Activated T-cell treated with anti-CD3 and anti-CD28 coated beads, Interleukin-2, amount 50 U/mL, for 24 hours (primary cell): ENCODE data around the gene TVP23A.
"Not testable (repeated sequence)": the region's sequence is repeated elsewhere in the genome, so short reads cannot be mapped to it uniquely, and the experiment has no call there.

Experiments
- DNase-seq: peaks from one replicate; pipeline ENCODE4 v3.0.0-alpha.2; 2020
- H3K27ac Mint-ChIP-seq: 2 replicates; pipeline ENCODE4 v1.8.0; 2020; ENCODE audit warnings: mild to moderate bottlenecking, mixed read lengths
- H3K27me3 Mint-ChIP-seq: 2 replicates; pipeline ENCODE4 v1.8.0; 2020; ENCODE audit warnings: mixed read lengths
- H3K36me3 Mint-ChIP-seq: 2 replicates; pipeline ENCODE4 v1.8.0; 2020; ENCODE audit warnings: low read depth, mixed read lengths
- H3K4me1 Mint-ChIP-seq: 2 replicates; pipeline ENCODE4 v1.8.0; 2020; ENCODE audit warnings: low read depth, mixed read lengths
- H3K4me3 Mint-ChIP-seq: 2 replicates; pipeline ENCODE4 v1.8.0; 2020; ENCODE audit warnings: mild to moderate bottlenecking, moderate library complexity, mixed read lengths
- H3K9me3 Mint-ChIP-seq: 2 replicates; pipeline ENCODE4 v1.8.0; 2020; ENCODE audit warnings: mixed read lengths

The TVP23A gene

DNA sequence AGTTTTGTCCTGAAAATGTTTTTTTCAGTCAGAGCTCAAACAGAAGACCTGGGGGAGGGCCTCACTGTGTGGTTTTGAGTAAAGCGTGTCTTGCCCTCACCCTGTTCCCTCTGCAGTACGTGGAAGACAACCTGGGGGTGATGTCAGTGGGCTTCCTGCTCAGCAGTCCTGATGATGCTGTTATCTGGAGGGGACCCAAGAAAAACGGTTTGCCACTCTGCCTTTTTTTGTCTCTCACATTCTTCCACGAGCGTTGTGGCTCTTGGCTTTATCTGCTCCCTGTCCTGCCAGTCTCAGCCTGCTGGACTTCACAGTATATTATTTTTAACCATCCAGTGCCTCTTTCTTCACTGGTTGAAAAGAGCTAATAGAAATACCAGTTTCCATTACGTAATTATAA lies 62.0 kb downstream of the TVP23A start:
- Mint-ChIP-seq H3K27me3 (no peaks in the 10 kb centered on the region), H3K36me3 (peaks cover 90% of the 10 kb centered on the region), H3K27ac (no peak overlapping the region), H3K4me1 (peaks cover 19% of the 10 kb centered on the region), H3K4me3 (no peak overlapping the region), H3K9me3 (no peaks in the 10 kb centered on the region)
- no peak for DNase-seq

DNA sequence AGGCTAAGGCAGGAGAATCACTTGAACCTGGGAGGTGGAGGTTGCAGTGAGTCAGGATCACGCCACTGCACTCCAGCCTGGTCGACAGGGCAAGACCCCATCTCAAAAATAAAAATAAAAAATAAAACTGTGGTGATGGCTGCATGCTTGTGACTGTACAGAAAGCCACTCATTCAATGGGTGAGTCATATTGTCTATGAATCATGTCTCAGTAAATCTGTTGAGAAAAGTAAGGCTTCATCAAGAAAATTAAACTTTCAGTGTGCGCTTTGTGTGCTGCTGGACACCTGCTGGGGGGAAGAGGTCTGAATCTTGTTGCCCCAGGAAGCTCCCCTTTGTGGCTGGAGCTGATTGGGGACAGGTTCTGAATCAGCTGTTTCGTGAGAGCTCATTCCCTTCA lies 63.7 kb downstream of the TVP23A start:
- DNase-seq, result no peak
- Mint-ChIP-seq H3K36me3 (peaks cover 90% of the 10 kb centered on the region), H3K4me1 (peaks cover 29% of the 10 kb centered on the region)

DNA sequence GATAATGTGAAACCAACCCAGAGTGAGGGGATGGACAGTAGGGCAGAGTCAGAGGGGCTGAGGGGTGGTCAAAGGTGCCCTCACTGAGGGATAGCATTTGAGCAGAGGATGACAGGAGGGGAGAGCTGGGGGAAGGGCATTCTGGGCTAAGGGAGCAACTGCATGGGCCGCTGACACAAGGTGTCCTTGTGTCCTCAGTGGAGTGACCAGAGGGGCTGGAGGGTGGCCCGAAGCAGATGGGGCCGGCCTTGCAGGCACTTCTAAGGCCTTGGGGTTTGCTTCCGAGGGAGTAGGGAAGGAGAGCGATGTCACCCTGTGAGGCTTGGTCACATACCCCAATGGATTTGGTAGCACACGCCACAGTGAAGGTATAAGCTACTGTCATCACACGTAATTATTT lies 64.9 kb downstream of the TVP23A start:
- Mint-ChIP-seq H3K4me3 (no peak overlapping the region), H3K9me3 (no peaks in the 10 kb centered on the region), H3K36me3 (peaks cover 90% of the 10 kb centered on the region), H3K27me3 (no peaks in the 10 kb centered on the region), H3K27ac (peak overlapping the region; percentile 40), H3K4me1 (peaks cover 40% of the 10 kb centered on the region)
- no peak for DNase-seq

More for the DNA sequence above, 63.7 kb downstream of the TVP23A start:
- H3K27ac Mint-ChIP-seq, result peak overlapping the region; percentile 78
- no peaks in the 10 kb centered on the region for H3K27me3 Mint-ChIP-seq
- H3K9me3 Mint-ChIP-seq, result no peaks in the 10 kb centered on the region
- H3K4me3 Mint-ChIP-seq, result no peak overlapping the region

DNA sequence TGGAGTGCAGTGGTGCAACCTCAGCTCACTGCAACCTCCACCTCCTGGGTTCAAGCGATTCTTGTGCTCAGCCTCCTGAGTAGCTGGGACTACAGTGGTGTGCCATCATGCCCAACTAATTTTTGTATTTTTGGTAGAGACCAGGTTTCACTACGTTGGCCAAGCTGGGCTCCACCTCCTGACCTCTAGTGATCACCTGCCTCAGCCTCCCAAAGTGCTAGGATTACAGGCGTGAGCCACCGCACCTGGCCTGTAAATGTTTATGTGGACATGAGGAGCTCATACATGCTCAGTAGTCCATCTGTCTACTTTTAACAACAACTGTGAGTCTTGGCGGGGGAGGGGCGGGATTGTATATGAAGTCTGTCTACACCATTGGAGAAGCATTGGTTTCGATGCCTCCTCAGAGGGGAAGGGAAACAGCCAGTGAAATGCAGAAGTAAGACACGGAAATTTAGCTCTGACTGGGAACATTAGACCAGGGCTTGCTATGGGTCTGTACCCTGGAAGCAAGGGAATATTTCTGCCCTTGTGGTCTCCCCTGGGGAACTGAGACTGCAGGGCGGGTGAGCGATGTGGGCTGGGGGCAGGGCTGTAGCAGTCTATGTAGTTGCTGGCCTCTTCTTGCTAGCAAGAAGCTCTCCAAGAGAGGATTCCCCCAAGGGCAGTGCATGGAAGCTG lies 65.6 kb downstream of the TVP23A start:
- DNase-seq, result no peak
- Mint-ChIP-seq H3K9me3 (no peaks in the 10 kb centered on the region), H3K27ac (no peak overlapping the region), H3K4me1 (peaks cover 44% of the 10 kb centered on the region), H3K27me3 (no peaks in the 10 kb centered on the region), H3K36me3 (peaks cover 90% of the 10 kb centered on the region), H3K4me3 (no peak overlapping the region)

DNA sequence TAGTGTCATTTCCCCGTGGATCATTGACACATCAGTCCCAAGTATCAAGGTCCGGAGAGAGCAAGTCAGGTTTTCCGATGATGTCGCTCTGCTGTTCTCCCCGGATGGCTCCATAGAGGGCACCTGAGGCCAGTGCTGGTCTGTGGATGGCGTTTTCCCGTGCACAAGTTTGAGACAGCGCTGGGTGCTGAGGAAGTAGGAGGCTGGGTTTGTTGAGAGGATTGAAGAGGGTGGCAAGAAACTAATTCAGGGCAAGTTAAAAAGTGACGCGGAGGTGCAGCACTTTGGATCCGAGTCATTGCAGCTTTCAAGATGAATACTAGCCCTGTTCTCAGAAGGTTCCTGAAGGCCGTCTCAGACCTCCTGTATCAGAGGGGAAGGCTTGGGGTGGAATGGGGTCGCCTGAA lies 67.3 kb downstream of the TVP23A start:
- Mint-ChIP-seq H3K9me3 (no peaks in the 10 kb centered on the region), H3K4me1 (peaks cover 47% of the 10 kb centered on the region), H3K27me3 (no peaks in the 10 kb centered on the region), H3K4me3 (no peak overlapping the region), H3K36me3 (peaks cover 88% of the 10 kb centered on the region), H3K27ac (peak overlapping the region; percentile 89)
- DNase-seq, result no peak

DNA sequence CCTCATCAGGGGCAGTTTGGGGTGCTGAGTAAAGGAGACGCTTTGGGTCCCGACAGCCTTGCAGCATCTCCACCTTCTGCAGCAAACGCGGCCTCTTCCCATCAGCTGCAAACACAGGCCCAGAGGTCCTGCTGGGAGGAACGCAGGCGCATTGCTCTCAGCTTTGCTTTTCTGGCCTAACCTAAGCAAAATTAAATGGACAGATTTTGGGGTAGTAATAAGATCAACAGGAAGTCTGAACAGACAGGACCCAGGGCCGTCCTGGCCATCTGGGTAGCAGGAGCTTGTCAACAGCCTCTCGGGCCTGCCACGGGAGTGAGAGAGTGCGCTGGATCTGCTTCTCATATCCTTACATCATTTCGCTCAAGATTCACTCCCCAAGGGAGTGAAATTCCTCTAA lies 67.8 kb downstream of the TVP23A start:
- Mint-ChIP-seq H3K36me3 (peaks cover 90% of the 10 kb centered on the region), H3K4me1 (peaks cover 51% of the 10 kb centered on the region), H3K27ac (peak overlapping the region; percentile 89), H3K27me3 (no peaks in the 10 kb centered on the region), H3K4me3 (no peak overlapping the region), H3K9me3 (no peaks in the 10 kb centered on the region)
- no peak for DNase-seq

DNA sequence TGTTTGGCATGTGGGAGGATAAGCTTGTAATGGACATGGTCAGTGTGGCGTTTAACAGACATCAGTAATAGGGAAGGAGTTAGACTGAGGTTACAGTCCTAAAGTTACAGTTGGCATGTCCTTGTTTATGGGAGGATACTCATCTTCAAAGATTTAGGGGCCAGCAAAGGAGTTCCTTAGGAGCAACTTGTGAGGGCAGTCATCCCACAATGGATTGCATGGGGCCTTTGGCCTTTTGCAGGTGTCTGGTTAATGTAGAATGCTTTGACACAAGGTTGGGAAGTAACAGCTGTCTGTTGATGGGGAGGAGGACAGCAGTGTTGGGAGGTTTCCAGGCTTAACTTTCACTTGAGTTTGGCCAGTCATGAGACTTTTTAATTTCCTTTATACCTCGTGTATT lies 72.8 kb downstream of the TVP23A start:
- no peak overlapping the region for H3K27ac Mint-ChIP-seq
- H3K9me3 Mint-ChIP-seq, result no peaks in the 10 kb centered on the region
- peaks cover 50% of the 10 kb centered on the region for H3K4me1 Mint-ChIP-seq
- H3K4me3 Mint-ChIP-seq, result no peak overlapping the region
- no peak for DNase-seq
- H3K36me3 Mint-ChIP-seq, result peaks cover 60% of the 10 kb centered on the region
- H3K27me3 Mint-ChIP-seq, result no peaks in the 10 kb centered on the region

DNA sequence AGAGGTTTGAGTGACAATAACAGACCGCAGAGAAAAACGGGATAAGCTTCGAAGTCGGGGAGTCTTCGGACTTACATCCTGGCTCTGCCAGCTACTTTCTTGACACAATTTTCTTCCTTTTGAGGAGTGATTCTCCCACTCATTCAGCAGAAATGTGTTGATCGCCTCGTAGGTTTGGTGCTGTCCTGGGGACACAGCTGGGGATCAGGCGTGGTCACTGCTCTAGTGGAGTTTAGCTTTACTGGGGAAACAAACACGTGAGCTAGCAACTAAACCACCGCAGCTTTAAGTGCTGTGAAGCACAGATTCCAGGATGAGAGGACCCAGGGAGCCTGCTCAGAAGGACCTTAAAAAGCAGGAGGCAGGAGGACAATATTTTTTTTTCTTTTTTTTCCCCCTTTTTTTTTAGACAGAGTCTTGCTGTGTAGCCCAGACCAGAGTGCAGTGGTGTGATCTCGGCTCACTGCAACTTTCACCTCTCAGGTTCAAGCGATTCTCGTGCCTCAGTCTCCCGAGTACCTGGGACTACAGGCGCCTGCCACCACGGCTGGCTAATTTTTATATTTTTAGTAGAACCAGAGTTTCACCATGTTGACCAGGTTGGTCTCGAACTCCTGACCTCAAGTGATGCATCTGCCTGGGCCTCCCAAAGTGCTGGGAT lies 74.1 kb downstream of the TVP23A start:
- Mint-ChIP-seq H3K36me3 (peaks cover 47% of the 10 kb centered on the region), H3K4me1 (peaks cover 56% of the 10 kb centered on the region), H3K9me3 (no peaks in the 10 kb centered on the region), H3K27ac (peak overlapping the region; percentile 100), H3K4me3 (peak overlapping the region; percentile 91), H3K27me3 (no peaks in the 10 kb centered on the region)
- no peak for DNase-seq

DNA sequence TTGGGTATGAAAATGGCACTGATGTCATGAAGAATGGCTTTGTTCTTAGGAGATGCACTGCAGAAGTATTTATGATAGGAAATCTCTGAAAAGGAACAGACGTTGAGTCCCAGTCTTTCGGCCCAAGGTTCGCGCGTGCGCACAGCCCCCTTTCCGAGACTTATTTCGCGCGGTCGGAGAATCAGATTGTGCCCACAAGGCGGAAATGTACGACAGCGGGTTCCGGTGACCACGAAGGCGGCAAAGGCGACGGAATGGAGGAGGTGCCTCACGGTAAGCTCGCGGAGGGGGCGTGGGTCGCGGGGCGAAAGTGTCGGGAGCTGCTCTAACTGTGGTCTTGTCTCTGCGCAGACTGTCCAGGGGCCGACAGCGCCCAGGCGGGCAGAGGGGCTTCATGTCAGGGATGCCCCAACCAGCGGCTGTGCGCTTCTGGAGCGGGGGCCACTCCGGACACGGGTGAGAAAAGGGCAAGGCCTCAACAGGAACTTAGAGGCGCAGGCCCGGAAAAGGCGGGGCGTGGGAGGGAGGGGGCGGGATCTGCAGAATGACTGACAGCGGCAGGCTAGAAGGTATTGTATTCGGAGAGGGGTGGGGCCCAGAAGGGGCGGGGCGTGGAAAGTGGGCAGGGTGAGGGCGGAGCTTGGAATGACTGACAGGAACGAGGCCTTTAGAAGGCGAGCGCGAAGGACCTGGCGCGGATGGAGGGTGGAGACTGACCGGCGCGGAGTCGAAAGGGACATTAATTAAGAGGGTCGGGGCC lies 74.8 kb downstream of the TVP23A start, which contains the start of gene NUBP1:
Gene NUBP1 (plus strand): TSS at position 233 of the 760 bp plus-strand sequence. CDS start 22 bp downstream, at position 255.
- peak; percentile 100 for DNase-seq
- Mint-ChIP-seq H3K4me3 (peak within 1 kb of the TSS; percentile 91), H3K27ac (peak within 1 kb of the TSS; percentile 100), H3K36me3 (peaks cover 40% of the 10 kb centered on the region), H3K27me3 (no peaks in the 10 kb centered on the region), H3K9me3 (no peaks in the 10 kb centered on the region), H3K4me1 (peaks cover 52% of the 10 kb centered on the region)

DNA sequence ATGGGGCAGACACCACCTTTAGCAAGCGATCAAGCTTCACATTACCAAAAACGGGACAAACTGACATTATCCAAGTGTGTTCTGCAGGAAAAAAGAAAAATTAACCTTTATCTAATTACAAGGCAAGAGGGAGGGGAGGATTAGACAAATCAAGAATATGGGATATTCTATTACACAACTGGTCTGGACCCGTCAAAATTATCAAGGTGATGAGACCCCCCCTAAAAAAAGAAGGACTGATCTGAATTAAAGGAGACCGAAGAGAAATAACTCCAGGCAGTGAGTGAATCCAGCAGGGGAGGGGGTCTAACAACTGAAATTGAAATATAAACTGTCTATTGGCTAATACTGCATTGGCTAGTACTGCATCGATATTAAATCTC lies 75.4 kb downstream of the TVP23A start:
- no peak for DNase-seq
- H3K9me3 Mint-ChIP-seq, result no peaks in the 10 kb centered on the region
- peaks cover 35% of the 10 kb centered on the region for H3K36me3 Mint-ChIP-seq
- peak overlapping the region; percentile 91 for H3K4me3 Mint-ChIP-seq
- no peaks in the 10 kb centered on the region for H3K27me3 Mint-ChIP-seq
- peaks cover 54% of the 10 kb centered on the region for H3K4me1 Mint-ChIP-seq
- peak overlapping the region; percentile 100 for H3K27ac Mint-ChIP-seq

DNA sequence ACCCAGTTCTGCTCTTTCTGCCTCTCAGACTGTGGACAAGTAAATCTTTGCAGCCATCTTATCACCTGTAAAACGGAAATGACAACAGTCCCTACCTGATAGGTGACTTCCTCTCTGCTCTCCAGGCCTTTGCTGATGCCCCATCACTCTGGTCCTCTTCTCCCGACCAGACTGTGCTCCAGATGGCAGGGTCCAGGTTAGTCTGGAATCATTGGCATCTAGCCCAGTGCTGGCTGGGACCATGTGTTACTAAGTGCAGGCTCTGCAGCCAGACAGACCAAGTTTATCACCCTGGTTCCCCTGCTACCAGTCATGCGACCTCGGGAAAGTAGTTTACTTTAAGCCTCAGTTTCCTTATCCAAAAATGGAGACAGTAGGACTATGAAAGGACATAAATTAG lies 76.8 kb downstream of the TVP23A start:
- no peak overlapping the region for H3K27ac Mint-ChIP-seq

DNA sequence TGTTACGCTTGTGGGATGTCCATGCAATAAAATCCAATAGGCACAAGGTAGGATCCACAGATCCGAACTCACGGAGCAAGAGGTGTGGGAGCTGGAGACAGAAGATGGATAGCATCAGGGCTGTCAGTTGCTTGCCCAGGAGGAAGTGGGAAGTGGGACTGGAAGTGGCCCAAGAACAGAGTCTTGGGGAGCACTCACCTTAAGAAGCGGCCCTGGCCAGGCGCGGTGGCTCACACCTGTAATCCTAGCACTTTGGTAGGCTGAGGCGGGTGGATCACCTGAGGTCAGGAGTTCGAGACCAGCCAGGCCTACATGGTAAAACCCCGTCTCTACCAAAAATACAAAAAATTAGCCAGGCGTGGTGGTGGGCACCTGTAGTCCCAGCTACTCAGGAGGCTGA lies 77.3 kb downstream of the TVP23A start:
- H3K27ac Mint-ChIP-seq, H3K27me3 Mint-ChIP-seq, DNase-seq, H3K4me3 Mint-ChIP-seq, H3K9me3 Mint-ChIP-seq: not testable (repeated sequence)
- Mint-ChIP-seq H3K4me1 (peaks cover 61% of the 10 kb centered on the region), H3K36me3 (peaks cover 16% of the 10 kb centered on the region)

More for the DNA sequence above, 76.8 kb downstream of the TVP23A start:
- no peaks in the 10 kb centered on the region for H3K9me3 Mint-ChIP-seq
- H3K4me3 Mint-ChIP-seq, result no peak overlapping the region
- no peaks in the 10 kb centered on the region for H3K27me3 Mint-ChIP-seq
- DNase-seq, result no peak
- H3K36me3 Mint-ChIP-seq, result peaks cover 21% of the 10 kb centered on the region
- peaks cover 62% of the 10 kb centered on the region for H3K4me1 Mint-ChIP-seq

DNA sequence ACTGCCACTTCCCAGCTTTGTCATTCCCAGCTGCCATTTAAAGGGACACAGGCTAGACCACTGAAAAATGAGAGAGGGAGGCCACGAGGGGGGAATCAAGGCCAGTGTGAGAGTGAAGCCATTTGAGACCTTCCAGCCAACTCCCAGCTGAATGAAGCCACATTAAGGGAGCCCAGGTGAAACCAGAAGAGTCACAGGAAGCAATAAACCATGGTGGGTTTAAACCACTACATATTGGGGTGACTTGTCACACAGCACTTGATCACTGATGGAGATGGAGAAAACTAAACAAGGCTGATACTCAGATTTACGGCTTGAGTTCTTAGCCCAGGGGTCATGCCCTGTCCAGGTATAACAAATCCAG lies 77.8 kb downstream of the TVP23A start:
- Mint-ChIP-seq H3K9me3 (no peaks in the 10 kb centered on the region), H3K36me3 (peaks cover 12% of the 10 kb centered on the region), H3K27ac (no peak overlapping the region), H3K4me3 (no peak overlapping the region), H3K4me1 (peaks cover 58% of the 10 kb centered on the region), H3K27me3 (no peaks in the 10 kb centered on the region)
- DNase-seq, result no peak

DNA sequence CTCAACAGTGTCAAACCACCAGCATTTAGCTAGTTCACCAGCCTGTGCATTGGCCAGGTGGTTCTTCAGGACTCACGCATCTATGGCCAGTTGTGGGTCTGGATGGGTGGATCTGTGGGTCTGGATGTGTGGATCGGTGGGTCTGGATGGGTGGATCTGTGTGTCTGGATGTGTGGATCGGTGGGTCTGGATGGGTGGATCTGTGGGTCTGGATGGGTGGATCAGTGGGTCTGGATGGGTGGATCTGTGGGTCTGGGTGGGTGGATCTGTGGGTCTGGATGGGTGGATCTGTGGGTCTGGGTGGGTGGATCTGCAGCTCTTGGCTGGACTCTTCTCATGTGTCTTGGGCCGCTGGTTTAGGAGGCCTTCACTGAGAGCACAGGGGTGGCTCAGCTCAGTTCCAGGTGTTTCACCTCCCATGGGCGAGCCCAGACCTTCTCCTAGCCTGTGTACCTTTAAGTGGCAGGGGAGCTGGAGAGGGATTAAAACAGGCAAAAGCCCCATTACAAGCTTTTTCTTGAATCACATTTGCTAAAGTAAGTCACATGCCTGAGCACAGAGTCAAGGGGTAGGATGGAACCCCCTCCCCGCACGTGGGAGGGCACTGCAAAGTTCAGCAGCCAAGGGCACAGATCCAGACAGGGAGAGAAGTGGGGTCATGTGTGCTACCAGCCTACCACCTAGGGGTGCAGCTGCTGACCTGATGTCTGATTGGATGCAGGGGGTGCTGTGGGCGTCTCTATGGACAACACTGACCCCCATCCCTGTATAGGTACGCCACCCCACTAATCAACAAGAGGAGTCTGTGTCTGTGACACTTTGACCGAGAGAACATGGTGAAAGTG lies 78.4 kb downstream of the TVP23A start:
- Mint-ChIP-seq H3K9me3 (no peaks in the 10 kb centered on the region), H3K36me3 (peaks cover 7% of the 10 kb centered on the region), H3K27ac (no peak overlapping the region), H3K27me3 (no peaks in the 10 kb centered on the region), H3K4me3 (no peak overlapping the region), H3K4me1 (peaks cover 52% of the 10 kb centered on the region)
- no peak for DNase-seq
